Stomach (tissue), 4 donors: ENCODE data around the gene NRIP2.

Experiments
- CTCF ChIP-seq, 7 experiments: fragments of 450-650 bp in 4 of 7; fragments of 200-600 bp in 3 of 7; sonication (generic) in 3 of 7; IDR thresholded peaks; one replicate each; pipeline ENCODE4 v1.5.1; 2016 to 2019; ENCODE audit warnings: antibody characterized with exemption in 7 of 7, control low read depth in 2 of 7, mild to moderate bottlenecking in 1 of 7
- EP300 ChIP-seq: sonication (generic); formaldehyde crosslinking; IDR thresholded peaks from one replicate; pipeline ENCODE4 v1.6.1; 2017; ENCODE audit warnings: antibody characterized with exemption

DNA sequence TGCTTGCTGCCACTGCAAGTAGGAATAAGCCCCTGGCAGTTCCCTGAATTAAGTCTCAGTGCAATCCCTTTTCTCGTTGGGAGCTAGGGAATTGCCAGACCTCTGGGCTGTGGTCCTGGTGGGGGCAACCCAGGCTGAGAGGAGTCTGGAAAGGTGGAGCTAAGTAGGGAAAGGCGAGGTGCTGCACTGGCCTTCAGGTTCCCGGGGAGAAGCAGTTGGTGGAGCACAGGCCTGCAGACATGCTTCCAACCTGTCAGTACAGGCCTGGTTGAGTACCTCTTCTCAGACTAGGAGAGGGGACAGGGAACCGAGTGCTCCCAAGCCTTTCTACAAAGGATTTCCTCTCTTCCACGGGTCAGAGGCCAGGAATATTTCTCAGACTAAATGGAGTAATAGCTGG lies 1.5 kb downstream of the NRIP2 start:
- TF ChIP-seq CTCF (IDR thresholded peaks at IDR 0.05) (no peak), EP300 (no peak)
